Inferior parietal cortex (tissue), 1 donor: Measurements from ENCODE around the gene CYP2A6.
"Not testable (repeated sequence)": the region's sequence is repeated elsewhere in the genome, so short reads cannot be mapped to it uniquely, and the experiment has no call there.

Experiments
- DNase-seq: peaks from one replicate; pipeline ENCODE4 v3.0.0-alpha.2; 2016; ENCODE audit errors: extremely low spot score

The CYP2A6 gene

DNA sequence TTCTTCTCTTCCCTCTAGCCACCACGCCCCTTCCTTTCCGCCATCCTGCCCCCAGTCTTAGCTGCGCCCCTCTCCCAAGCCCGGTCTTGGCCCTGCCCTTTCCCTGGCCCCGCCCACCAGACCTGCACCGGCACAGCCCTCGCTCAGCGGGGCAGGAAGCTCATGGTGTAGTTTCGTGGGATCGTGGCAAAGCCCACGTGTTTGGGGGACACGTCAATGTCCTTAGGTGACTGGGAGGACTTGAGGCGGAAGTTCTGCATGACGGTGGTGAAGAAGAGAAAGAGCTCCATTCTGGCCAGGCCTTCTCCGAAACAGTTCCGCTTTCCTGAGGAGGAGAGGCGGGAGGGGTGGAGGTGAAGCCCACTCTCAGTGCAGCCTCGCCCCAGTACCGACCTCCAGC, 6.6 kb downstream of the CYP2A6 start:
- DNase-seq: not testable (repeated sequence)

DNA sequence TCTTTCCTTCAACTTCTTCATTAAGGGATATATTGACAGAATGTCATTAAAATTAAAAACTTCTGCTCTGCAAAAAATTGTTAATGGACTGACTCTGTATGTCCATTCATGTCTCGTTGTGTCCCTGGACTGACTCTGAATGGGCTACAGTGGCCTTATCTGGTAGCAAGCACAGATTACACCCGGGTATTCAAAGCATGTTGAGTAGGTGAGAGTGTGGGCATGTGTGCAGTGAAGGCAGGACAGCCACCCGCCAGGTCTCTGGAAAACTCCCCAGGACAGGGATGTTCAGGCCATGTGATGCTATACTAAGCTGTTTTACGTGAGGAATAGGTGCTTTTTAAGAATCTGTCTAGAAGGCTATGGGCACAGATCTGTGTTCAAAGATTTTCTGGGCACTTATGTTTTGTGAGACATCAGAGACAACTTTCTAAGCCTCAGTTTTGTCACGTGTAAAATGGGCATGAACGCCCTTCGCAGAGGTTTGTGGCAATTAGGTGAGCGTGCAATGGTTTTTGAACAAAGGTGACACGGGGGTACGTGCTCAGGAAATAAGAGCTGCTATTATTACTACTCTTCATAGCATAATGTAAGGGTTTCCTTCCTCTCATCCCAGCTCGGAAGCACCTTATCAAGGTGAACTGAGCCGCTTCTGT, 7.1 kb downstream of the CYP2A6 start:
- not testable (repeated sequence) for DNase-seq

DNA sequence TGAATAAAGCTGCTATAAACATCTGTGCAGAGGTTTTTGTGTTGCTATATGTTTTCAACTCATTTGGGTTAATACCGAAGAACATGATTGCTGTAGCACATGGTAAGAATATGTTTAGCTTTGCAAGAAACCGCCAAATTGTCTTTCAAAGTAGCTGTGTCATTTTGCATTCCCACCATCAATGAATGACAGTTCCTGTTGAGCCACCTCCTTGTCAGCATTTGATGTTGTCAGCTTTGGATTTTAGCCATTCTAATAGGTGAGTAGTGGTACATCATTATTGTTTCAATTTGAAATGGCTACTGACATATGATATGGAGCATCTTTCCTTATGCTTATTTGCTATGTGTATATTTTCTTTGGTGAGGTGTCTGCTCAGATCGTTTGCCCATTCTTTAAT, 8.2 kb downstream of the CYP2A6 start:
- DNase-seq: not testable (repeated sequence)

DNA sequence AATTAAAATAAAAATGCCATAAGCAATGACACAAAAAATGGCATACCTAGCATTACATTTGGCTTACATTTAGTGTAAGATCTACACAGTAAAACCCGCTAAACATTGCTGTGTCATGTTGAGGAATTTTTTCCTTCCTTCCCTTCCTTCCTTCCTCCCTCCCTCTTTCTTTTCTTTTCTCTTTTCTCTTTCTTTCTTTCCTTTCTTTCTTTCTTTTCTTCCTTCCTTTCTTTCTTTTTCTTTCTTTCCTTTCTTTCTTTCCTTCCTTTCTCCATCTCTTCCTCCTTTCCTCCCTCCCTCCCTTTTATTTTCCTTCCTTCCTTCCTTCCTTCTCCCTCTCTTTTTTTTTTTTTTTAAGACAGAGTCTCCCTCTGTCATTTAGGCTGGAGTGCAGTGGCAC, 11.8 kb downstream of the CYP2A6 start:
- DNase-seq: not testable (repeated sequence)

DNA sequence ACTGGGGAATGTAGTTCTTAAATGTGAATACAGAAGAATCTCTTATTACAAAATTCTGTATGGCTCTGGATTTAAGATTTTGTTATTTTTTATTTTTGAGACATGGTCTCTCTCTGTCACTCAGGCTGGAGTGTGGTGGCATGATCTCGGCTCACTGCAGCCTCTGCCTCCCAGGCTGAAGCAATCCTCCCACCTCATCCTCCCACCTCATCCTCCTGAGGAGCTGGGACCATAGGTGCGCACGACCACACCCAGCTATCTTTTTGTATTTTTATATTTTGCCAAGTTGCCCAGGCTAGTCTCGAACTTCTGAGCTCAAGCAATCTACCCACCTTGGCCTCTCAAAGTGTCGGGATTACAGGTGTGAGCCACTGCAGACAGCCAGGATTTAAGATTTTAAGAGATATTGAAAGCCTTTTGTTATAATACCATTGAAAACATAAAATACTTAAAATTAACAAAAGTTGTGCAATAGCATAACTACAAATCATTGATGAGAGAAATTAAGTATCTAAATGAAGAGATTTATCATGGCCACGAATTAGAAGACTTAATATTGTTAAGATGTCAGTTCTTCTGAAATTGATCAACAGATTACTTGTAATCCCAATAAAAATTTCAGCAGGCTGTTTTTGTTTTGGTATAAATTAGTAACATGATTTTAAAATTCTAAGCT, 13.4 kb downstream of the CYP2A6 start:
- no peak for DNase-seq

DNA sequence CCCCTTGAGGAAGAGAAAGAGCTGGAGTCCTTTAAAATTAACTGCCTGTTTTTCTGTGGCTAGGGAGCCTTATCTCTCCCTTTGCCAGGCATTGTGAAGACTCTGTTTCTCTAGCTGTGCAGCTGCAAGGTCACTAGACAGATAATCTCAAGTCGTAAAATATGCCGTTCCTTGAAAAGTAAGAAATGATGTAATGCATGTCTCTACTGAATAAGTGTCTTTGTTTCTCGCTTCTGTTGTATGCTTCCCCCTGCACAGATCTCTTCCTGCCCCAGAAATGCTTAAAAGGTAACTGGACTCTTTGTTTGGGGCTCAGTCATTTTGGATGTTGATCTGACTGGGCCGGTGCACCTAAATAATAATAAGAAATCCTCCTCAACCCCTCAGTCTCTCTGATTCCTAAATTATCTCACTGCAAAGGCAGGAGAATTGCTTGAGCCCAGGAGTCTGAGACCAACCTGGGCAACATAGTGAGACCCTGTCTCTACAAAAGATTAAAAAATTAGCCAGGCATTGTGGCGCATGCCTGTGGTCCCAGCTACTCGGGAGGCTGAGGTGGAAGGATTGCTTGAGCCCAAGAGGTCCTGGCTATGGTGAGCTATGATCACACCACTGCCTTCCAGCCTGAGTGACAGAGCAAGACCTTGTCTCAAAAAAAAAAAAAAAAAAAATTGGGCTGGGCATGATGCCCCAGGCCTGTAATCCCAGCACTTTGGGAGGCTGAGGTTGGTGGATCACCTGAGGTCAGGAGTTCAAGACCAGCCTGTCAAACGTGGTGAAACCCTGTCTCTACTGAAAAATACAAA, 16.3 kb downstream of the CYP2A6 start:
- DNase-seq: peak; percentile 6

DNA sequence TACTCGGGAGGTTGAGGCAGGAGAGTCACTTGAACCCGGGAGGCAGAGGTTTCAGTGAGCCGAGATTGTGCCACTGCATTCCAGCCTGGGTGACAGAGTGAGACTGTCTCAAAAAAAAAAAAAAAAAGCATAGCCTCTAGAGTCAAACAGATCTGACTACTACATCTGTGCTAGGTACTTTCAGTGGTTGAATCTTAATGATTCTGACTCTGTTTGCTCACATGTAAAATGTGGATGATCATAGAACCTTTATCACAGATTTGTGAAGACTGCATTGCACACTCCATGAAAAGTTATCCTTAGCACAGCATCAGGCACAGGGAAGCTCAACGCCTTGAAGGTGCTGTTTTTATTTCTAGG, 17.8 kb downstream of the CYP2A6 start:
- DNase-seq: not testable (repeated sequence)

DNA sequence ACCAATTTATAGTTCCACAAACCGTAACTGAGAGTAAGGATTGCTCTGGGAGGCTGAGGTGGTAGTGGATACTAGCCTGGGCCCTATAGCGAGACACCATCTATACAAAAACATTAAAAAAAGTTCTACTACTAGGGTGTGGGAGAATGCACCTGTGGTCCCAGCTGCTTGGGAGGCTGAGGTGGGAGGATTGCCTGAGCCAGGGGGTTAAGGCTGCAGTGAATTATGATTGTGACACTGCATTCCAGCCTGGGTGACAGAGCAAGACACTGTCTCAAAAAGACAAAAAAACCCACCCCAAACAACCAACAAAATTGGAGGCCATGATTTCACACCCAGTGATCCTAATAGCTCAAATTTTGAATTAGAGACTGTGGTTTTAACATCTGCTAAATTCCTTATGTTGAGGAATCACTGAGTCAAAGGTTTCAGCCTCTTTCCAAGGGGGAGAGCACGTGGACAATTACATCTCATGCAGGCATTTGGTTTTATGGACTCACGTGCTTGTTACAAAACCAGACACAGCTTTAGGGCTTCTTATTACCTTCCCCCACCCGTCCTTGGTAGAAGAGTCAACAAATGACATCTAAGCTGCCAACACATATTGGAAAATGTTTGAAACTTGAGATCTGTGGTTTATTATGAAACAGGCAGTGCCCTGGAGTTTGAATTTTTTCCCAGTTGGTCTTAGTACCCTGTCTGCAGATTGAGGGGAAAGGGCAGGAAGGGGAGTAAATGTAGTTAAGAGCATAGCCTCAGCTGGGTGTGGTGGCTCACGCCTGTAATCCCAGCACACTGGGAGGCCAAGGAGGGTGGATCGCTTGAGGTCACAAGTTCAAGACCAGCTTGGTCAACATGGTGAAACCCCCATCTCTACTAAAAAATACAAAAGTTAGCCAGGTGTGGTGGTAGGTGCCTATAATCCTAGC, 18.5 kb downstream of the CYP2A6 start:
- no peak for DNase-seq

DNA sequence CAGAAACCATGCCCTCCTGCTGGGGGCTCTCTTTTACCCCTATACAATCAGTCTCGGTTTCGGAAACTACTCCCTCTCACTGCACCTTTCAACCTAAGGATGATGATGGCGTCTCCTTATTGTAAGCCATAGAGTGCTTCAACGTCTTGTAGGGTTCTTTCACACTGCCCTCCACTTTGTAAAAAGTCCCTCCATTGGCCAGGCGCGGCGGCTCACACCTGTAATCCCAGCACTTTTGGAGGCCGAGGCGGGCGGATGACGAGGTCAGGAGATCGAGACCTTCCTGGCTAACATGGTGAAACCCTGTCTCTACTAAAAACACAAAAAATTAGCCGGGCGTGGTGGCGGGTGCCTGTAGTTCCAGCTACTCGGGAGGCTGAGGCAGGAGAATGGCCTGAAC, 19.5 kb downstream of the CYP2A6 start:
- DNase-seq: not testable (repeated sequence)

DNA sequence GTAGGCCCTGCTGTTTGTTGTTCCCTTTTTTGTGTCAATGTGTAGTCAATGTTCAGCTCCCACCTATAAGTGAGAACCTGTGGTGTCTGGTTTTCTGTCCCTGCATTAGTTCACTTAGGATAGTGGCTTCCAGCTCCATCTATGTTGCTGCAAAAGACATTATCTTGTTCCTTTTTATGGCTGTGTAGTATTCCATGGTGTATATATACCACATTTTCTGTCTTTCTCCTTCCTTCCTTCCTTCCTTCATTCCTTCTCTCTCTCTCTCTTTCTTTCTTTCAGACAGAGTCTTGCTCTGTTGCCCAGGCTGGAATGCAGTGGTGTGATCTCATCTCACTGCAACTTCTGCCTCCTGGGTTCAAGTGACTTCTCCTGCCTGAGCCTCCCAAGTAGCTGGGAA, 21.0 kb downstream of the CYP2A6 start:
- no peak for DNase-seq

DNA sequence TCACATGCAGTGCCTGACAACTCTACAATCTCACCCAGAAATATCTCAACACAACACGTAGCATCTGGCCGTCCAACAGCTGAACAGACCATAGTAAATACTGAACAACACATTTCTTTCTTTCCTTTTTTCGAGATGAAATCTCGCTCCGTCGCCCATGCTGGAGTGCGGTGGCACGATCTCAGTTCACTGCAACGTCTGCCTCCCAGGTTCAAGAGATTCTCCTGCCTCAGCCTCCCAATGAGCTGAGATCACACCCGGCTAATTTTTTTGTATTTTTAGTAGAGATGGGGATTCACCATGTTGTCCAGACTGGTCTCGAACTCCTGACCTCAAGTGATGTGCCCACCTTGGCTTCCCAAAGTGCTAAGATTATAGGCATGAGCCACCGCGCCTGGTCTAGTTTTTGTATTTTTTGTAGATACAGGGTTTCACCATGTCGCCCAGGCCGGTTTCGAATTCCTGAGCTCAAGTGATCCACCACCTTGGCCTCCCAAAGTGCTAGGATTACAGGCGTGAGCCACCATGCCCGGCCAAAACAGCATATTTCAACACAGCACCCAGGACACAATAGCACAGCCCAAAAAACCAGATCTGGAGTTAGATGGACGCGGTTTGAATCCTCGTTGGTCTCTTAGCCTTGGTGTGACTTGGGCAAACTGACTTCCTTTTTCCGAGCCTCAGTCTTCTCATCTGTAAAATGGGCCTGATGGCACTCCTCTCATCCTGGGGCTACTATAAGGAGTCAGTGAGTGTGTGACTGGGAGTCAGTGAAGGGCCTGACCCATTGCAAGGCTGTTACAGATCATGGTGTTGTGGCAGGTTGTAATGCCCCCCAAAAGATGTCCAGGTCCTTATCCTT, 22.6 kb downstream of the CYP2A6 start:
- DNase-seq: no peak

DNA sequence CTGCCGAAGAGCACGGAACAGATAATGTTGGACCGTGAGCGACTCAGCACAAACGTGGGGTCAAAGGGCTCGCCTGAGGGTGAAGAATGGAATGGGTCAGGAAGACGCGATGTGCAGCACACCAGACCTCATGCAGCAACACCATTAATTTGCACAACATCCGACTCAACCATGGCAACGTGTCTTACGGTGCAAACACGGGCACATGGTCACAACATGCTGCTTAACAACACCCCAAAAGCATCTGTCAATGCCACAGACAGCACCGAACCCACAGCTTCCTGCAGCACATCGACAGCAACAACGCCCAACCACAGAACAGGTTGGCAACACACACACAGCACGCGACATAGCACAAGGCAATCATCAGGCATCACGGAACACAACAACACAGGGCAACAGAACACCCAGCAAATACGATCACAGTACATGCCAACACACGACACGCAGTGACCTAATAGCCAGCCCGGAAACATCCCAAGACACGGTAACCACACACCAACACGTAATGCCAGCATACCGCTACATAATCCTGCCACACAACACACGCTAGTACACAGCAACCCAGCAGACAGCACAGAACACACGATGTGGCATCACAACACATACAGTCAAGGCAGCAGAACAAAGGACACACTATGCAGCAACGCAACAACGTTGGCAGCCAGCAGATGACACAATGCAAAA, 23.4 kb downstream of the CYP2A6 start:
- DNase-seq: not testable (repeated sequence)

DNA sequence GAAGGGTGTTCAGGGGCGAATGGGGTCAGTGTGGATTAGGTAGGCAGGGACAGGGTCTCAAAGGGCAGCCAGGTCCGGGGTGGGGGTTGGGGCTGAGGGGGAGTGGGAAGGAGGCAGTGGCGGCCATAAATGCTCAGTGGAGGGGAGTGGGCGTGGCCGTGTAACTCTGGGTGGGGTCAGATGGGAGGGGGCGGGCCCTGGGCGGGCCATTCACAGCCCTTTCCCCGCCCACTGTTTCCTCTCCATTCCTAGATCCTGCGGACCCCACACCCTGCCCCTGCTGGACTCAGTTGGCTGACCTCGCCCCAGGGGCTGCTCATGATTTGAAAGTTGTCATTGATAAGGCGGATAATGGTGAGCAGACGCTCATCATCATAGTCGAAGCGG, 23.9 kb downstream of the CYP2A6 start:
- not testable (repeated sequence) for DNase-seq

DNA sequence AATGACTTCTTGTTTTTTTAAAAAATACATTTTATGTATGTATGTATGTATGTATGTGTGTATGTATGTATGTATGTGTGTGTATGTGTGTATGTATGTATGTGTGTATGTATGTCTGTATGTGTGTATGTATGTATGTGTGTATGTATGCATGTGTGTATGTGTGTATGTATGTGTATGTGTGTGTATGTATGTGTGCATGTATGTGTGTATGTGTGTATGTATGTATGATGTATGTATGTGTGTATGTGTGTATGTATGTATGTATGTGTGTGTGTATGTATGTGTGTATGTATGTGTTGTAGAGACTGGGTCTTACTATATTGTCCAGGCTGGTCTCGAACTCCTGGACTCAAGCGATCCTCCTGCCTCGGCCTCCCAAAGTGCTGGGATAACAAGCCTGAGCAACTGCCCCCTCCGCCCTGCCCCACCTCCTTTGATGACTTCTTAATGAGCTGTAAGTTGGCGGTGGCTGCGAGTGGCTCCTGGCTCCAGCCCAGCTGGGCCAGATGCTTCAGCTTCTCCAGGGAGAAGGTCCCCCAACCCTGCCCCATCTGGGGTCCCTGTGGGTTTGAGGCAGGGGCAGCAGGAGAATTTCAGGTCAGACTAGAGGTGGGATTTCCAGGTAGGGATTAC, 24.7 kb downstream of the CYP2A6 start:
- DNase-seq: not testable (repeated sequence)

DNA sequence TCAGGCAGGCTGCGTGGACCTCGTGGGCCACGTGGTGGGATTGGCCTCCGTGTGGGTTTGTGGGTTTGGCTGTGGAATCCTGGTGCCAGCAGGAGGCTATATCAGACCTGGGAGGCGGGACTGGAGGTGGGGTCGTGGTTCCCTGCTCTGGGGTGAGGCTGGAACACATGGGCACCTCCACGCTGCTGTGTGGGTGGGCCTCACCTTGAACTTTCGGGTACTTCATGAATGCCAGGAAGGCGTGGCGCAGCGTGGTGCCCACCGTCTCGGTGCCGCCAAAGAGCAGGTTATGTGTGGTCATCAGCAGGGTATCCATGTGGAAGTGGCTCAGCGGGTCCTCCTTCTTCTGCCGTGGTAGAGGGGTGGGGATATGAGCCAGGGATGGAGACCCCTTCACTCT, 25.3 kb downstream of the CYP2A6 start:
- DNase-seq: not testable (repeated sequence)

DNA sequence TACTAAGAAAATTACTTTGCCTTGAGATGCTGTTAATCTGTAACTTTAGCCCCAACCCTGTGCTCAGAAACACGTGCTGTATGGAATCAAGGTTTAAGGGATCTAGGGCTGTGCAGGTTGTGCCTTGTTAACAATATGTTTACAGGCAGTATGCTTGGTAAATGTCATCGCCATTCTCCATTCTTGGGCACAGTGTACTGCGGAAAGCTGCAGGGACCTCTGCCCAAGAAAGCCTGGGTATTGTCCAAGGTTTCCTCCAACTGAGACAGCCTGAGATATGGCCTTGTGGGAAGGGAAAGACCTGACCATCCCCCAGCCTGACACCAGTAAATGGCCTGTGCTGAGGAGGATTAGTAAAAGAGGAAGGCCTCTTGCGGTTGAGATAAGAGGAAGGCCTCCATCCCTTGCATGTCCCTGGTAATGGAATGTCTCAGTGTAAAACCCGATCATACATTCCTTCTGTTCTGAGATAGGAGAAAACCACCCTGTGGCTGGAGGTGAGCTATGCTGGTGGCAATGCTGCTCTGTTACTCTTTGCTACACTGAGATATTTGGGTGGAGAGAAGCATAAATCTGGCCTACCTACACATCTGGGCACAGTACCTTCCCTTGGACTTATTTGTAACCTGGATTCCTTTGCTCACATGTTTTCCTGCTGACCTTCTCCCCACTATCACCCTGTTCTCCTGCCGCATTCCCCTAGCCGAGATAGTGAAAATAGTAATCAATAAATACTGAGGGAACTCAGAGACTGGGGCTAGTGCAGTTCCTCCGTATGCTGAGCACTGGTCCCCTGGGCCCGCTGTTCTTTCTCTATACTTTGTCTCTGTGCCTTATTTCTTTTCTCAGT, 27.3 kb downstream of the CYP2A6 start:
- DNase-seq: not testable (repeated sequence)

DNA sequence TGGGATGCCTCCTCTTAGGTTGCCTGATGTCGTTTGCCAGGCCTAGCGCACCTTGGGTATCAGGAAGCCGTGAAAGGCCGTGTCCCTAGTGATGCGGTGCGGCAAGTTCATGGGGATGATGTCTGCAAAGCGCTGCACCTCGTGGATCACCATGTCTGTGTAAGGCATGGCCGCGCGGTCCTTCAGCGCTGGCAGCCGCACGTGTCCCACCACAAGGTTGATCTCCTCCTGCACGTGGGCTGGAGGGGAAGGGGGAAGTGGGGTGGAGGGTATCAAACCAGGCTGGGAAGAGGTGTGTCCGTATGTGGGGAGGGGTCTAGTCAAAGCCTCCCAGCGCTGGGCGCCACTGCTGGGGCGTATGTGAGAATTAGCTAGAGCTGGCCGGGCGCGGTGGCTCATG, 28.1 kb downstream of the CYP2A6 start:
- DNase-seq: no peak

DNA sequence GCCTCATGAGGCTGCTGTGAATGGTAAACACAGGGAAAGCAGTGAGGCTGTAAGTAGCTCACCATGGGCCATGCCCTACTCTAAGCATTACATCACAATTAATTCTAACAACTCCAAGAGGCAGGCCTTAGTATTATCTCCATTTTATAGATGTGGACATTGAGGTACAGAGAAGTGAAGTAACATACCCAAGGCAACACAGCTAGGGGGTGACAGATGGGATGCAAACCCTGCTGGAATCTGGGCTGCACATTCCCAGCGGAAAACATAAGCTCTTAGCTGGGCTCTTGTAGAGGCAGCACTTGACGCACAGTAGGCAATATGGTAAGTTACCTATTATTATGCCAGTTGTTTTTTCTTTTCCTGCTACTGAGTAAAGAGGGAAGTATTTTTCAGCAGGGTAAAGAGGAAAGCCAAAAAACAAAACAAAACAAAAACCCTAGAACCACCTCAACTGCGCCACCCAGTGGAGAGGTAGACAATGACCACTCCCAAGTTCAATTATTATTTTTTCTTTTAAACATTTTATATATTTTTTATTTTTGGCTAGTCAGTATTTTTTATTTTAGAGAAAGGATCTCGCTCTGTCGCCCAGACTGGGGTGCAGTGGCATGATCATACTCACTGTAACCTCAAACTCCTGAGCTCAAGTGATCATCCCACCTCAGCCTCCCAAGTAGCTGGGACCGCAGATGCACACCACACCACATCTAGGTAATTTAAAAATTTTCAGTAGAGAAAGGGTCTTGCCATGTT, 30.6 kb downstream of the CYP2A6 start:
- DNase-seq: peak; percentile 69
